GM21381 (cell line): Measurements from ENCODE around the gene RTEL1.

ENCODE experiments used
- ATAC-seq: cut with Tn5 transposase; IDR thresholded peaks from one replicate; pipeline ENCODE4 v1.9.1; 2021; ENCODE audit warnings: mild to moderate bottlenecking, moderate library complexity; ENCODE audit not compliant: unreplicated experiment

The RTEL1 gene

GRCh38 chr20:63687419-63688178, 29.5 kb downstream of the RTEL1 start:
- ATAC-seq, result no peak

- no peak for ATAC-seq
Measured at GRCh38 chr20:63688228-63689045, 30.3 kb downstream of the RTEL1 start.

GRCh38 chr20:63689046-63690002, 31.2 kb downstream of the RTEL1 start:
- no peak for ATAC-seq

- no peak for ATAC-seq
Measured at GRCh38 chr20:63690003-63690897, 32.1 kb downstream of the RTEL1 start.

- ATAC-seq, result no peak
Measured at GRCh38 chr20:63690898-63691710, 33.0 kb downstream of the RTEL1 start.

- ATAC-seq, result no peak
Measured at GRCh38 chr20:63691711-63692435, 33.8 kb downstream of the RTEL1 start.

GRCh38 chr20:63692436-63693082, 34.4 kb downstream of the RTEL1 start:
- ATAC-seq, result no peak

GRCh38 chr20:63693083-63693732, 35.1 kb downstream of the RTEL1 start:
- no peak for ATAC-seq

GRCh38 chr20:63693733-63694583, 35.8 kb downstream of the RTEL1 start:
- ATAC-seq, result no peak

GRCh38 chr20:63694584-63695423, 36.7 kb downstream of the RTEL1 start:
- ATAC-seq, result no peak

- ATAC-seq, result no peak
Measured at GRCh38 chr20:63695424-63696305, 37.6 kb downstream of the RTEL1 start.

GRCh38 chr20:63696306-63696627, 38.2 kb downstream of the RTEL1 start:
- ATAC-seq, result no peak

- no peak for ATAC-seq
Measured at GRCh38 chr20:63696628-63697356, 38.7 kb downstream of the RTEL1 start, which contains the start of gene TNFRSF6B. Gene TNFRSF6B, plus strand, starts transcription at chr20:63696652. Its CDS starts 116 bp downstream, at chr20:63696768.

- no peak for ATAC-seq
Measured at GRCh38 chr20:63697357-63697867, 39.3 kb downstream of the RTEL1 start.
